Chondrocyte (in vitro differentiated cells): ENCODE data around the gene TCF7L2. TPM values are rescaled to one million over a fixed set of nuclear protein-coding genes. Genes with fewer than 3 reads are reported as not detected.
A peak's percentile ranks its signal among the peaks of the same experiment; 100 is the strongest.

ENCODE experiments used
- DNase-seq: peaks from one replicate; pipeline ENCODE4 v3.0.0; 2021; ENCODE audit warnings: mixed read lengths, low spot score
- H3K27ac Mint-ChIP-seq: one replicate; pipeline ENCODE4 v1.8.0; 2021; ENCODE audit warnings: mild to moderate bottlenecking, moderate library complexity, mixed read lengths; ENCODE audit not compliant: unreplicated experiment
- H3K27me3 Mint-ChIP-seq: 2 replicates; pipeline ENCODE4 v1.8.0; 2021; ENCODE audit warnings: low read depth, mixed read lengths
- H3K36me3 Mint-ChIP-seq: 2 replicates; pipeline ENCODE4 v1.8.0; 2021; ENCODE audit warnings: low read depth, mixed read lengths
- H3K4me1 Mint-ChIP-seq: 2 replicates; pipeline ENCODE4 v1.8.0; 2021; ENCODE audit warnings: low read depth, mild to moderate bottlenecking, mixed read lengths
- H3K4me3 Mint-ChIP-seq: one replicate; pipeline ENCODE4 v1.8.0; 2021; ENCODE audit warnings: mild to moderate bottlenecking, moderate library complexity, mixed read lengths; ENCODE audit not compliant: unreplicated experiment
- H3K9me3 Mint-ChIP-seq: 2 replicates; pipeline ENCODE4 v1.8.0; 2021; ENCODE audit warnings: low read depth, mixed read lengths
- total RNA-seq: library from RNA; stranded (reverse); gene quantifications from 3 replicates; pipeline ENCODE4 v1.2.1, GENCODE V29; 2021
- TF ChIP-seq, protein P1 (sequence below): fragments of 200-600 bp; sonication (generic); IDR thresholded peaks from 2 replicates; pipeline ENCODE4 v1.5.0; 2021; ENCODE audit warnings: antibody characterized with exemption, mild to moderate bottlenecking, moderate library complexity

Gene TCF7L2
- total RNA-seq, 1 donor from 2014 or later, result 30.9 TPM

DNA sequence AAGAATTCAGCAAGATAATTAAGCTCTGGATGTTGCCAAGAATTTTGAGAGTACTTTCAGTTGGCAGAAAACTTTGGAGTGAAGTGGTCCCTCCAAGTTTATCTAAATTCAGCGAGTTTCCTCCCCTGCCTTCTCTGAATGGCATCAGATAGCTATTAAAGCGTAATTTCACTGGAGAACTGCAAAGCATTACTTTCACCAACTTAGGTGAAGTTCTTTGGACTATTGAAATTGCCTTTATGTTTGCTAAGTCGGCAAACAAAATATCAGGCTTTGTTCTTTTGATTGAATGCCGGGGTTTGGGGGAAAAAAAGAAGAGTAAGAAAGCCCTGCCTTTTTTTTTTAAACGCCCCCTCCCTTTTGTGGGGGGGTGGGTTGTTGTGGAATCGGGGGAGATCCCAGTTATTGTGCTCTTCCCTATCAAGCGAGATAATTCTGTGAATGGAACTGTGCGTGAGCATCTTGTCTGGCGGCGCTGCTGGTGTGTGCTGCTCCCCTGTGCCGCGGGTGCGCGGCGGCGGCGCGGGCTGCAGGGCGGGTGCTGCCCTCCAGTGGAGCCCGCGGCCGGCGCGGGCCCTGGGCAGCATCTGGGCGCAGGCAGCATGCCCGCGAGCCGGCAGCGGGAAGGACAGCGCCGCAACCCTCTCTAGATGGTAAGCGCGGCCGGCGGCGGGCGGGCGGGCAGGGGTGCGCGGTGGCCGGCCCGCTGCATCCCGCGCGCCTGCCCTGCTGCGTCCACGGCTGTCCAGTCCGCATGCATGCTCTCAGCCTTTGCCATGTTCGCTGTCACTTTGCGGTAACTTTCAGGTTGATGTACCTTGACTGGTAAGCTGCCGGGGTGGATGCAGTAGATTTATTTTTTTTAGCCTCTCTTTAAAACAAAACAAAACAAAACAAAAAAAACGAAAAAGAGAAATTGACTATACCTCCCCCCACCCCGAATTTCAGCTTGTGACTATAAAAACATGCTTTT is 176.5 kb downstream of the TCF7L2 start:
- Mint-ChIP-seq H3K9me3 (no peaks in the 10 kb centered on the region), H3K27ac (peak overlapping the region; percentile 72), H3K4me3 (peak overlapping the region; percentile 74), H3K27me3 (no peaks in the 10 kb centered on the region), H3K36me3 (no peaks in the 10 kb centered on the region), H3K4me1 (peaks cover 60% of the 10 kb centered on the region)
- DNase-seq, result no peak
- TF ChIP-seq, protein P1, sequence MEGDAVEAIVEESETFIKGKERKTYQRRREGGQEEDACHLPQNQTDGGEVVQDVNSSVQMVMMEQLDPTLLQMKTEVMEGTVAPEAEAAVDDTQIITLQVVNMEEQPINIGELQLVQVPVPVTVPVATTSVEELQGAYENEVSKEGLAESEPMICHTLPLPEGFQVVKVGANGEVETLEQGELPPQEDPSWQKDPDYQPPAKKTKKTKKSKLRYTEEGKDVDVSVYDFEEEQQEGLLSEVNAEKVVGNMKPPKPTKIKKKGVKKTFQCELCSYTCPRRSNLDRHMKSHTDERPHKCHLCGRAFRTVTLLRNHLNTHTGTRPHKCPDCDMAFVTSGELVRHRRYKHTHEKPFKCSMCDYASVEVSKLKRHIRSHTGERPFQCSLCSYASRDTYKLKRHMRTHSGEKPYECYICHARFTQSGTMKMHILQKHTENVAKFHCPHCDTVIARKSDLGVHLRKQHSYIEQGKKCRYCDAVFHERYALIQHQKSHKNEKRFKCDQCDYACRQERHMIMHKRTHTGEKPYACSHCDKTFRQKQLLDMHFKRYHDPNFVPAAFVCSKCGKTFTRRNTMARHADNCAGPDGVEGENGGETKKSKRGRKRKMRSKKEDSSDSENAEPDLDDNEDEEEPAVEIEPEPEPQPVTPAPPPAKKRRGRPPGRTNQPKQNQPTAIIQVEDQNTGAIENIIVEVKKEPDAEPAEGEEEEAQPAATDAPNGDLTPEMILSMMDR, result peak; percentile 86

- Mint-ChIP-seq H3K36me3 (no peaks in the 10 kb centered on the region), H3K4me3 (peak overlapping the region; percentile 43), H3K27ac (peak overlapping the region; percentile 15), H3K4me1 (peaks cover 69% of the 10 kb centered on the region), H3K27me3 (no peaks in the 10 kb centered on the region), H3K9me3 (no peaks in the 10 kb centered on the region)
- TF ChIP-seq, protein P1, result no peak
- DNase-seq, result no peak
Observed at GRCh38 chr10:113127261-113127900, 177.3 kb downstream of the TCF7L2 start.

GRCh38 chr10:113127901-113128283 is 177.8 kb downstream of the TCF7L2 start:
- H3K9me3 Mint-ChIP-seq, result no peaks in the 10 kb centered on the region
- DNase-seq, result no peak
- H3K4me1 Mint-ChIP-seq, result peaks cover 74% of the 10 kb centered on the region
- H3K4me3 Mint-ChIP-seq, result no peak overlapping the region
- no peaks in the 10 kb centered on the region for H3K36me3 Mint-ChIP-seq
- H3K27ac Mint-ChIP-seq, result no peak overlapping the region
- TF ChIP-seq, protein P1, result no peak
- no peaks in the 10 kb centered on the region for H3K27me3 Mint-ChIP-seq

DNA sequence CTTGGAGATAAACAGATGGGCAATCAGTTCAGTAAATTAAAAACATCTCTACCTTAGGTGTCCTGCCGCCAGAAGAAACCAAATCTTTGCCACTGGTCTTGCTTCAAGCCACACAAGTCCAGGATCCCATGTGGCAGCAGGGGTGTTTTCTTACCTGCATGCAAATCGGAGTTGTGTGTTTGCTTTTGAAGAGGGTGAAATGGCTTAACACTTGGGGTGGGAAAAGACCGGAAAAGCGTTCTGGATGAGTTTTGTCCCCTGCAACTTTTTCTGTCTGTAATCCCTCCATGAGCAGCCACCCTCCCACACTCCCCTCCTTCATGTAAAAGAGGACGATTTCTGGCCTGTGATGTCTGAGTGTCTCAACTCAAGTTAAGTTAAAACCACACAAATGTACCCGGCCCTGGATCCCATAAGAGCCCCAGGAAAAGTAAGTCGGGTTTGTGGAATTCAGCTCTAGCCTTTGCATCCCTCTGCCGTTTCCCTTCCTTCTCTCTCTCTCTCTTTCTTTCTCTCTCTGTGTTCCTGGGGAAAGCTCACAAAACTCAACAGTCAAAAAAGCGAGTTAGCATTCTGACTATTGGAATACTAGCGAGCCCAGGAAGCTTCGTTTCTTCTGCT is 178.5 kb downstream of the TCF7L2 start:
- Mint-ChIP-seq H3K27ac (peak overlapping the region; percentile 90), H3K4me3 (no peak overlapping the region), H3K9me3 (no peaks in the 10 kb centered on the region), H3K36me3 (no peaks in the 10 kb centered on the region), H3K27me3 (no peaks in the 10 kb centered on the region), H3K4me1 (peaks cover 78% of the 10 kb centered on the region)
- TF ChIP-seq, protein P1, result no peak
- no peak for DNase-seq

DNA sequence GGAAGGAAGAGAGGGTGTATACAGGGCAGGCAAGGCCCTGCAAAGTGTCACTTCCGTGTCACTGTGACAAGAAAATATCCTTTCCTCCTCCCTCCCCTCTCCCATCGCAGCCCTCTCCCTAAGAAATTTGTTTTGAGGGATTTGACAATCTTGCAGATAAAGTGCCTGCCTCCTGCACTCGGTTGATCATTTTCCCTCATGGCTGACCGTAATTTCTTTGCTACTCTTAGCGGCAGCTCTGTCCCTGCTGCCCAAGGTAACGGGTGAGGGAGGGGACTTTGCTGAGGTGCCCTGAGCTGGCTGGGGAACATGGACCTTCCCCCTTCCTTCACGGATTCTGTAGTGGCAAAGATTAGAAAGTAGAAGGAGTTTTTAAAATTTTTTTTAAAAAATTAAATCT is 179.1 kb downstream of the TCF7L2 start:
- no peak overlapping the region for H3K4me3 Mint-ChIP-seq
- no peaks in the 10 kb centered on the region for H3K9me3 Mint-ChIP-seq
- no peaks in the 10 kb centered on the region for H3K27me3 Mint-ChIP-seq
- H3K4me1 Mint-ChIP-seq, result peaks cover 83% of the 10 kb centered on the region
- DNase-seq, result no peak
- TF ChIP-seq, protein P1, result no peak
- peak overlapping the region; percentile 90 for H3K27ac Mint-ChIP-seq
- no peaks in the 10 kb centered on the region for H3K36me3 Mint-ChIP-seq
